Fibroblast of lung (primary cell): ENCODE measurements around the gene B4GALT4. TPM values are rescaled to one million over a fixed set of nuclear protein-coding genes. Genes with fewer than 3 reads are reported as not detected.

Experiments
- DNase-seq, 2 donors: peaks; one replicate each; pipeline versions ENCODE4 v3.0.0 to v3.0.0-alpha.2; 2010; ENCODE audit warnings: low read depth in 2 of 2
- H2AFZ ChIP-seq: 2 replicates; pipeline ENCODE4 v1.5.1; 2012; ENCODE audit warnings: low read length, control low read depth, inconsistent platforms
- H3K27ac ChIP-seq: 2 replicates; pipeline ENCODE4 v1.5.1; 2011; ENCODE audit warnings: low read length, control low read depth; ENCODE audit not compliant: insufficient read depth
- H3K27me3 ChIP-seq: 2 replicates; pipeline ENCODE4 v1.5.1; 2011; ENCODE audit warnings: mild to moderate bottlenecking, low read length; ENCODE audit not compliant: control insufficient read depth, insufficient read depth
- H3K36me3 ChIP-seq: 2 replicates; pipeline ENCODE4 v1.5.1; 2011; ENCODE audit warnings: low read length; ENCODE audit not compliant: control insufficient read depth, insufficient read depth
- H3K4me1 ChIP-seq: 2 replicates; pipeline ENCODE4 v1.5.1; 2011; ENCODE audit warnings: low read length; ENCODE audit not compliant: control insufficient read depth, insufficient read depth; ENCODE audit errors: extremely low read depth
- H3K4me2 ChIP-seq: 2 replicates; pipeline ENCODE4 v1.5.1; 2011; ENCODE audit warnings: low read length, control low read depth; ENCODE audit not compliant: insufficient read depth; ENCODE audit errors: extremely low read depth
- H3K4me3 ChIP-seq, 4 experiments: fragments of 200-600 bp in 1 of 4; sonication (generic) in 1 of 4; replicated peaks in 1 of 4; 2 replicates each; pipeline ENCODE4 v1.5.1; 2011 to 2016; ENCODE audit warnings: low read length in 4 of 4, low read depth in 3 of 4, mild to moderate bottlenecking in 3 of 4, control low read depth in 2 of 4, inconsistent platforms in 1 of 4, mixed read lengths in 1 of 4; ENCODE audit not compliant: insufficient read depth in 1 of 4; ENCODE audit errors: control extremely low read depth in 1 of 4
- H3K79me2 ChIP-seq: 2 replicates; pipeline ENCODE4 v1.5.1; 2012; ENCODE audit warnings: mild to moderate bottlenecking, low read length, inconsistent platforms; ENCODE audit not compliant: control insufficient read depth, insufficient read depth
- H3K9ac ChIP-seq: 2 replicates; pipeline ENCODE4 v1.5.1; 2011; ENCODE audit warnings: mild to moderate bottlenecking, low read length, control low read depth; ENCODE audit not compliant: insufficient read depth
- H3K9me3 ChIP-seq: 2 replicates; pipeline ENCODE4 v1.5.1; 2012; ENCODE audit warnings: low read depth, low read length; ENCODE audit not compliant: control insufficient read depth, insufficient read depth
- H4K20me1 ChIP-seq: 2 replicates; pipeline ENCODE4 v1.5.1; 2011; ENCODE audit warnings: low read length; ENCODE audit not compliant: control insufficient read depth, insufficient read depth; ENCODE audit errors: extremely low read depth
- EZH2 ChIP-seq: IDR thresholded peaks from 2 replicates; pipeline ENCODE4 v1.5.1; 2012; ENCODE audit warnings: low read length, control low read depth, mild to moderate bottlenecking; ENCODE audit errors: missing control alignments
- polyA plus RNA-seq, 2 donors: library from polyadenylated mRNA; depleted of rRNA in 1 of 2; stranded (reverse) in 1 of 2; unstranded in 1 of 2; fragments of >200 nt; gene quantifications; 2 replicates each; pipeline ENCODE4 v1.2.1, GENCODE V29; 2011 to 2012; ENCODE audit warnings: missing spikeins in 1 of 2
- total RNA-seq: library from RNA; depleted of rRNA; stranded (reverse); fragments of >200 nt; gene quantifications from 2 replicates; pipeline ENCODE4 v1.2.1, GENCODE V29; 2014
- TF ChIP-seq, protein P1 (sequence below), 2 donors: IDR thresholded peaks in 1 of 2; conservative IDR thresholded peaks in 1 of 2; 1 replicate in 1 of 2; 2 replicates in 1 of 2; pipeline ENCODE4 v1.5.1; 2011 to 2012; ENCODE audit warnings: low read length in 2 of 2, control low read depth in 1 of 2, inconsistent platforms in 1 of 2, low read depth in 1 of 2, mild to moderate bottlenecking in 1 of 2

The B4GALT4 gene
- total and polyA plus RNA-seq, 2 donors (not counting 1 experiment from before 2014, with no cell fraction given): 19.5 to 32.4 TPM

DNA sequence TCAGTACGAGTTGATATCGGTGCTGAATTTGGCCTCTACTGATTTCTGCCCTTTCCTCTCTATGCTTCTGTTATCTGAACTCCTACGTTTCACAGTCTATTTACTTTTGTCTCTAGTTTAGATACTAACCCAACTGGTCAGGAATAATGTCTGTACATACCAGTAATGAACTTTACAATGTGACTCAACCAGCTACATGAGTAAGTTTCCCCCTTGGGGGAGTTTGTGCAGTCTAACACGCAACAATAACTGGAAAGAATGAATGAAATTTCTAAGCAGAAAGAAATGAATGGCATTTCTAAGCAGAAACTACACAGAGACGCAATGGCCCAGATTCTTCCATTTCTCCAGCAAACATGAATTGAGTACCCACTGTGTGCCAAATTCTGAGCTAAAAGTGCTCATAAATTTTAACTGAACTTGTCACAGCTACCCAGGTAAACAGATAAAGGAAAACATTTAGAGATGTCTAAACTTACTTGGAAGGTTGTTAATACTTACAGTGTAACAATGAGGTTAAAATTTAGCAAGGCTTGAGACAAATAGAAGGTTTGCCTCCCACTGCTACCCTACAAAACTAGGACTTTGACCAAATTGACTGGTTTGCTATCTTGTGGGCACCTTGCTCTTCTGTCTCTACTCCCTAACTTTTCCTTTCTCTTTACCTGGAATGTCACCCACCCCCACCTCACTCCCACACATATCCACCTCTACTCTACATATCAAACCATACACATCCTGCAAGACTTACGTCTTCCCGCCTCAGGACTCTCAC, 55.7 kb downstream of the B4GALT4 start:
- Histone ChIP-seq H3K36me3 (no peaks in the 10 kb centered on the region), H3K4me2 (no peak overlapping the region), H2AFZ (no peak overlapping the region), H3K4me3 (no peak overlapping the region), H3K9me3 (no peaks in the 10 kb centered on the region), H3K79me2 (no peaks in the 10 kb centered on the region), H3K4me1 (no peaks in the 10 kb centered on the region), H3K9ac (no peak overlapping the region), H3K27me3 (no peaks in the 10 kb centered on the region), H3K27ac (no peak overlapping the region), H4K20me1 (no peaks in the 10 kb centered on the region)
- peak in 1 of 2 donors; percentile 93 for DNase-seq
- TF ChIP-seq, protein P1, sequence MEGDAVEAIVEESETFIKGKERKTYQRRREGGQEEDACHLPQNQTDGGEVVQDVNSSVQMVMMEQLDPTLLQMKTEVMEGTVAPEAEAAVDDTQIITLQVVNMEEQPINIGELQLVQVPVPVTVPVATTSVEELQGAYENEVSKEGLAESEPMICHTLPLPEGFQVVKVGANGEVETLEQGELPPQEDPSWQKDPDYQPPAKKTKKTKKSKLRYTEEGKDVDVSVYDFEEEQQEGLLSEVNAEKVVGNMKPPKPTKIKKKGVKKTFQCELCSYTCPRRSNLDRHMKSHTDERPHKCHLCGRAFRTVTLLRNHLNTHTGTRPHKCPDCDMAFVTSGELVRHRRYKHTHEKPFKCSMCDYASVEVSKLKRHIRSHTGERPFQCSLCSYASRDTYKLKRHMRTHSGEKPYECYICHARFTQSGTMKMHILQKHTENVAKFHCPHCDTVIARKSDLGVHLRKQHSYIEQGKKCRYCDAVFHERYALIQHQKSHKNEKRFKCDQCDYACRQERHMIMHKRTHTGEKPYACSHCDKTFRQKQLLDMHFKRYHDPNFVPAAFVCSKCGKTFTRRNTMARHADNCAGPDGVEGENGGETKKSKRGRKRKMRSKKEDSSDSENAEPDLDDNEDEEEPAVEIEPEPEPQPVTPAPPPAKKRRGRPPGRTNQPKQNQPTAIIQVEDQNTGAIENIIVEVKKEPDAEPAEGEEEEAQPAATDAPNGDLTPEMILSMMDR (conservative IDR thresholded peaks at IDR 0.05 in 1 of 2, IDR thresholded peaks at IDR 0.05 in 1 of 2; ENCODE audit: low read depth in 1 of 2, low read length in 2 of 2): no peak
- TF ChIP-seq EZH2: no peak

DNA sequence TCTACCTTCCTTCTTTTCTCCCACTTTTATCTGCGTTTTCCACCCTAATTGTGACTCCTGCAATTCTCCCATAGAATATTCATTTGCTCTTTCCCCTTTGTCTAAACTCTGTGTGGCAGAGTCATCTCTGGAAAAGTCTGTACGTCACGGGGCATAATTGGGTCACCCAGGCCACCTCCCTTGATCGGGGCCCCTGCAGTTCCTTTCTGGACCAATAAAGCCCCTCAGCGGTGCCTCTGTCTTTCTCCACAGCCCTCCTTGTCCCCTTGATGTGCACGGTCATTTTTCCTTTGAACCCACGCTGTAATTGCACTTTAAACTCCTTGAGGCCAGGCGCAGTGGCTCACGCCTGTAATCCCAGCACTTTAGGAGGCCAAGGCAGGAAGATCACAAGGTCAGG, 56.6 kb downstream of the B4GALT4 start:
- Histone ChIP-seq H3K9me3 (no peaks in the 10 kb centered on the region), H3K9ac (no peak overlapping the region), H3K27me3 (no peaks in the 10 kb centered on the region), H3K4me2 (no peak overlapping the region), H3K4me3 (no peak overlapping the region), H3K4me1 (no peaks in the 10 kb centered on the region), H2AFZ (no peak overlapping the region), H3K79me2 (no peaks in the 10 kb centered on the region), H4K20me1 (no peaks in the 10 kb centered on the region), H3K36me3 (no peaks in the 10 kb centered on the region), H3K27ac (no peak overlapping the region)
- TF ChIP-seq, protein P1 (conservative IDR thresholded peaks at IDR 0.05 in 1 of 2, IDR thresholded peaks at IDR 0.05 in 1 of 2; ENCODE audit: low read depth in 1 of 2, low read length in 2 of 2): no peak
- no peak for TF ChIP-seq EZH2
- DNase-seq: no peak

DNA sequence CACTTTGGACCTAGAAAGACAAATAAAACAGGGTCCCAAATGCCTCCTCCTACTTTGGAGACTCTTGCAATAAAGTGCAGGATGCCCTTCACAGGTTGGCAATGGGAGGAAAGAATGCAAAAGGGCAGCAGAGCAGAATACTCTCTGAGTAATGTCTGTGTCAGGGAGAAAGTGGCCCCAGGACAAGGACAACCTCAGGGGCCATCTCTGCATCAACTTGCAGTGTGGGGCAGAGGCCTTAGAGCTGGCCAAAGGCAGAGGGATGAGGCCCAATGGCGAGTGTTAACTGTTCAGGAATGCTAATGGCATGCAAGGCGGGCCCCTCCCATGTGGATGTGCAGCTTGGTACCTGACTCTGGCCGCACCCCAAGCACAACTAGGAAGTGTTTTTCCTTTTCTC, 58.9 kb downstream of the B4GALT4 start:
- Histone ChIP-seq H3K9me3 (no peaks in the 10 kb centered on the region), H3K4me2 (no peak overlapping the region), H3K4me1 (no peaks in the 10 kb centered on the region), H3K36me3 (no peaks in the 10 kb centered on the region), H3K9ac (no peak overlapping the region), H3K27ac (no peak overlapping the region), H3K79me2 (no peaks in the 10 kb centered on the region), H3K27me3 (no peaks in the 10 kb centered on the region), H2AFZ (no peak overlapping the region), H3K4me3 (no peak overlapping the region), H4K20me1 (no peaks in the 10 kb centered on the region)
- peak in 1 of 2 donors; percentile 56 for DNase-seq
- no peak for TF ChIP-seq EZH2
- TF ChIP-seq, protein P1 (conservative IDR thresholded peaks at IDR 0.05 in 1 of 2, IDR thresholded peaks at IDR 0.05 in 1 of 2; ENCODE audit: low read depth in 1 of 2, low read length in 2 of 2): no peak
